Esophagus squamous epithelium (tissue), 5 donors: ENCODE data around the gene UBASH3A. TPM values are rescaled to one million over a fixed set of nuclear protein-coding genes. Genes with fewer than 3 reads are reported as not detected.

Experiments used
- DNase-seq: peaks from one replicate; lab custom pipeline; 2025; lab: John Stamatoyannopoulos, UW
- H3K27ac ChIP-seq, 4 donors: fragments of 200-600 bp; sonication (generic); one replicate each; pipeline ENCODE4 v1.5.1; 2016 to 2019; ENCODE audit warnings: mild to moderate bottlenecking in 1 of 4
- H3K27me3 ChIP-seq, 4 donors: fragments of 200-600 bp; sonication (generic); 1 replicate in 3 of 4; 2 replicates in 1 of 4; pipeline versions ENCODE4 v1.5.1 to v1.6.0; 2017 to 2021; ENCODE audit warnings: antibody characterized with exemption in 1 of 4
- H3K36me3 ChIP-seq, 3 donors: fragments of 200-600 bp; sonication (generic); one replicate each; pipeline ENCODE4 v1.5.1; 2016 to 2019
- H3K4me1 ChIP-seq, 3 donors: fragments of 200-600 bp; sonication (generic); one replicate each; pipeline ENCODE4 v1.5.1; 2017 to 2019
- H3K4me3 ChIP-seq, 4 donors: fragments of 200-600 bp; sonication (generic); 1 replicate in 3 of 4; 2 replicates in 1 of 4; pipeline ENCODE4 v1.5.1; 2016 to 2019; ENCODE audit warnings: mild to moderate bottlenecking in 2 of 4, moderate library complexity in 1 of 4
- H3K9me3 ChIP-seq, 3 donors: fragments of 200-600 bp; sonication (generic); one replicate each; pipeline ENCODE4 v1.5.1; 2016 to 2019
- CTCF ChIP-seq, 6 experiments: fragments of 450-650 bp in 4 of 6; fragments of 200-600 bp in 2 of 6; sonication (generic) in 2 of 6; IDR thresholded peaks; one replicate each; pipeline ENCODE4 v1.5.1; 2016 to 2019; ENCODE audit warnings: antibody characterized with exemption in 6 of 6, mild to moderate bottlenecking in 4 of 6, moderate library complexity in 4 of 6
- POLR2A ChIP-seq, 4 donors: fragments of 450-650 bp; IDR thresholded peaks; one replicate each; pipeline ENCODE4 v1.6.1; 2017; ENCODE audit warnings: antibody characterized with exemption in 4 of 4, mild to moderate bottlenecking in 4 of 4, moderate library complexity in 3 of 4
- WGBS, 2 donors: methylation state at CpG; one replicate each; pipeline ENCODE4 v1.1.5; 2018; 5-methylcytosine and 5-hydroxymethylcytosine counted together
- intact Hi-C: fragments of 100-400 bp; cut with DNase I; formaldehyde crosslinking; loops from one replicate; pipeline ENCODE4 v1.15.0; 2022
- total RNA-seq, 4 donors: library from RNA; depleted of rRNA; stranded (reverse); fragments of >200 nt; gene quantifications; one replicate each; pipeline ENCODE4 v1.1.0, GENCODE V29; 2016
- donor health status: DM: yes; HTN: yes; CAD: no.

The UBASH3A gene
- total RNA-seq, 4 donors from 2014 or later = 0.57 to 1.9 (median 0.73) TPM

- Histone ChIP-seq H3K27ac (no peak overlapping the region), H3K4me1 (no peaks in the 10 kb centered on the region), H3K9me3 (peaks cover 0 to 36% (median 13%) of the 10 kb centered on the region in 3 donors), H3K4me3 (no peak overlapping the region), H3K36me3 (no peaks in the 10 kb centered on the region), H3K27me3 (peaks cover 0 to 51% (median 0%) of the 10 kb centered on the region in 4 donors)
- no peak for DNase-seq
- 82 to 84% methylated on average over 13 of the region's 13 CpGs for WGBS, 2 donors
- no peak for TF ChIP-seq POLR2A (IDR thresholded peaks at IDR 0.05)
- no peak for TF ChIP-seq CTCF (IDR thresholded peaks at IDR 0.05)
- intact Hi-C loops = no loop called here
Measured at GRCh38 chr21:42358937-42359336, 44.8 kb upstream of the UBASH3A start.

DNA sequence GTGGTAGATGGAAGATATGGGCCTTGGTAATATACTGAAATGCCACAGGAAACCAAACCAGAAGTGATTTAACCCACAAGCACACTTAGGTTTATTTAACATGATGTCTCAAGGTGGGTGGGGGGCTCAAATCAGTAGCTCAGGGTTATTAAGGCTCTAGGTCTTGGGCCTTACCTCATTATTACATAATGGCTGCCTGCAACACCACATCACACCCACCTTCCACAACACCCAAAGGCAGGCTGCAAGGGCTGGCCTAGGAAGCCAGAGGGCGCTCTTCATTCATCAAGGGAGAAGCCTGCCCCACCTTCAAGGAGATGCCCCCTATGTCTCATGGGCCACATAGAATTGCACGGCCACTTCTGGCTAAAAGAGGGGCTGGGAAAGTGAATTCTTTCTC, 43.4 kb upstream of the UBASH3A start:
- H3K4me1 ChIP-seq = no peaks in the 10 kb centered on the region
- no peak for DNase-seq
- H3K27ac ChIP-seq = no peak overlapping the region
- peaks cover 0 to 65% (median 0%) of the 10 kb centered on the region in 4 donors for H3K27me3 ChIP-seq
- 38% methylated on average over 1 of the region's 2 CpGs; no CpG with 5 or more reads in 1 of the 2 donors for WGBS, 2 donors
- peaks cover 0 to 32% (median 9%) of the 10 kb centered on the region in 3 donors for H3K9me3 ChIP-seq
- H3K36me3 ChIP-seq = no peaks in the 10 kb centered on the region
- no peak for TF ChIP-seq POLR2A (IDR thresholded peaks at IDR 0.05)
- no peak for TF ChIP-seq CTCF (IDR thresholded peaks at IDR 0.05)
- no peak overlapping the region for H3K4me3 ChIP-seq
- intact Hi-C loops = no loop called here

DNA sequence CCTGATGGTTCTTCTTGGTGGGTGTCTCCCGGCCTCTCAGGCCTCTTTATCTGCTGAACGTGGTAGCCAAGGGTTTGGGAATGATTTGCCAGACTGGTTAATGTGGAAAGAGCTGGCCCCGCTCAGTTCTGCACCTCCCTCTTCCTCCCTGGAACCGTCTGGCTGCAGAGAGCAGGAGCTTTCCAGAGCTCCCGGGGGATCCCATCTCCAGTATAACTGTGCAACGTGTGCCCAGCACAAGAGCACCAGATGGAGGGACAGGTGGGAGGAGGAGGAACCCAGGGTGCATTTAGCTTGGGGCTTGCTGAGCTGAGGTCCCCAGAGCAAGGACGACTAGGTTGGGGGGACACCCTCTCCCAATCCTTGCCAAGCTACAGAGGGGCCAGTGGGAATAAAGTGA, 42.4 kb upstream of the UBASH3A start:
- Histone ChIP-seq H3K27ac (no peak overlapping the region), H3K36me3 (no peaks in the 10 kb centered on the region), H3K9me3 (peaks cover 0 to 22% (median 5%) of the 10 kb centered on the region in 3 donors), H3K27me3 (peaks cover 0 to 67% (median 0%) of the 10 kb centered on the region in 4 donors), H3K4me3 (no peak overlapping the region), H3K4me1 (peaks cover 0 to 3% (median 0%) of the 10 kb centered on the region in 3 donors)
- TF ChIP-seq POLR2A (IDR thresholded peaks at IDR 0.05) (no peak), CTCF (IDR thresholded peaks at IDR 0.05) (no peak)
- WGBS, 2 donors = 37 to 60% methylated on average over 1 to 5 of the region's 7 CpGs
- no peak for DNase-seq
- intact Hi-C loops = no loop called here

DNA sequence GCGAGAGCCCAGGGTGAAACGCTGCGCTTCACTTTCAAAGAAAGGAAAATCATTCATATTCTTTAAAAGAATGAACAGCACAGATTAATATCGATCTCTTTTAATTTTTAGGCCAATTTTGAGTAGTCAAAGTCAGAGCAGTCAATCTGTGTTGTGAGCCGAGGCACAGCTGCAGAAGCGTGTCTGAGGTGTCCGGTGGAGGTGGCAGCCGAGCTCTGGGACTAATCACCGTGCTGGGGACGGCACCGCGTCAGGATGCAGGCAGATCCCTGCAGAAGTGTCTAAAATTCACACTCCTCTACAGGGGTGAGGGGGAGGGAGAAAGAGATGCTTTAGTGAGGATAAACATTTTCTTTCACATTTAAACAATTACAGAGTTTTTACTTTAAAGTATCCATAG, 41.5 kb upstream of the UBASH3A start:
- Histone ChIP-seq H3K27me3 (peaks cover 0 to 61% (median 0%) of the 10 kb centered on the region in 4 donors), H3K4me3 (no peak overlapping the region), H3K9me3 (peaks cover 0 to 13% (median 5%) of the 10 kb centered on the region in 3 donors), H3K4me1 (peaks cover 0 to 7% (median 0%) of the 10 kb centered on the region in 3 donors), H3K27ac (no peak overlapping the region), H3K36me3 (no peaks in the 10 kb centered on the region)
- intact Hi-C loops = no loop called here
- no peak for TF ChIP-seq POLR2A (IDR thresholded peaks at IDR 0.05)
- DNase-seq = no peak
- 73 to 76% methylated on average over 11 of the region's 12 CpGs for WGBS, 2 donors

DNA sequence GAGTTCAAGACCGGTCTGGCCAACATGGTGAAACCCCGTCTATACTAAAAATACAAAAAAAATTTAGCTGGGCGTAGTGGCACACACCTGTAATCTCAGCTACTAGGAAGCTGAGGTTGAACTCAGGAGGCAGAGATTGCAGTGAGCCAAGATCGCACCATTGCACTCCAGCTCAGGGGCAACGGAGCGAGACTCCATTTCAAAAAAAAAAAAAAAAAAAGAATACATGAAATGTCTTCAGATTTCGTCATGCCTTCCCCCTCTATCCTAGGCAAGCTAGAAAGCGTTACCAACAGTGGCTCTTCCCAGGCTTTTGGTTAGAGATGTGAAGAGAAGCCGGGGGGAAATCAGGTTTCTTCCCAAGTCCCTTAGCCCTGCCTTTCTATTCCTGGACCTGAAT, 41.0 kb upstream of the UBASH3A start:
- DNase-seq = no peak
- intact Hi-C loops = no loop called here
- Histone ChIP-seq H3K4me1 (peaks cover 0 to 12% (median 0%) of the 10 kb centered on the region in 3 donors), H3K27ac (no peak overlapping the region), H3K27me3 (peaks cover 0 to 61% (median 0%) of the 10 kb centered on the region in 4 donors), H3K9me3 (peaks cover 0 to 8% (median 5%) of the 10 kb centered on the region in 3 donors), H3K36me3 (no peaks in the 10 kb centered on the region), H3K4me3 (no peak overlapping the region)
- TF ChIP-seq CTCF (IDR thresholded peaks at IDR 0.05) (no peak), POLR2A (IDR thresholded peaks at IDR 0.05) (no peak)
- 61 to 62% methylated on average over 9 of the region's 9 CpGs for WGBS, 2 donors
